Upper lobe of right lung (tissue), 1 donor: ENCODE results near the gene JUND. TPM values are rescaled to one million over a fixed set of nuclear protein-coding genes. Genes with fewer than 3 reads are reported as not detected.

Experiments
- ATAC-seq: fragments of 200-7000 bp; cut with Tn5 transposase; one replicate; pipeline ENCODE4 v1.9.1; 2020; ENCODE audit warnings: mild to moderate bottlenecking, moderate library complexity
- DNase-seq: peaks from one replicate; pipeline ENCODE4 v3.0.0-alpha.2; 2020
- H3K27ac ChIP-seq: fragments of 200-600 bp; one replicate; pipeline ENCODE4 v1.8.0; 2022
- H3K27me3 ChIP-seq: fragments of 200-600 bp; one replicate; pipeline ENCODE4 v1.8.0; 2022; ENCODE audit warnings: mild to moderate bottlenecking
- H3K36me3 ChIP-seq: fragments of 200-600 bp; one replicate; pipeline ENCODE4 v1.8.0; 2022
- H3K4me1 ChIP-seq: fragments of 200-600 bp; one replicate; pipeline ENCODE4 v1.8.0; 2022
- H3K4me3 ChIP-seq: fragments of 200-600 bp; one replicate; pipeline ENCODE4 v1.8.0; 2022; ENCODE audit warnings: mild to moderate bottlenecking
- H3K9me3 ChIP-seq: fragments of 200-600 bp; one replicate; pipeline ENCODE4 v1.8.0; 2022
- intact Hi-C: fragments of 100-400 bp; cut with DNase I; formaldehyde crosslinking; loops from one replicate; pipeline ENCODE4 v1.11.0; 2022
- total RNA-seq: library from RNA; stranded (reverse); fragmentation: NEBNext Ultra II Directional; extraction: Animal tissue kit (Norgen Biotek cat#: 25700); gene quantifications from one replicate; pipeline ENCODE4 v1.2.1, GENCODE V29; 2021
- TF ChIP-seq, protein P1 (sequence below): fragments of 200-600 bp; IDR thresholded peaks from one replicate; pipeline ENCODE4 v1.8.0; 2022; ENCODE audit warnings: antibody characterized with exemption
- donor health status: DM: no; HTN: yes; CAD: no; lungs with severe emphysema.

JUND gene
- total RNA-seq, 1 donor from 2014 or later: 204 TPM

DNA sequence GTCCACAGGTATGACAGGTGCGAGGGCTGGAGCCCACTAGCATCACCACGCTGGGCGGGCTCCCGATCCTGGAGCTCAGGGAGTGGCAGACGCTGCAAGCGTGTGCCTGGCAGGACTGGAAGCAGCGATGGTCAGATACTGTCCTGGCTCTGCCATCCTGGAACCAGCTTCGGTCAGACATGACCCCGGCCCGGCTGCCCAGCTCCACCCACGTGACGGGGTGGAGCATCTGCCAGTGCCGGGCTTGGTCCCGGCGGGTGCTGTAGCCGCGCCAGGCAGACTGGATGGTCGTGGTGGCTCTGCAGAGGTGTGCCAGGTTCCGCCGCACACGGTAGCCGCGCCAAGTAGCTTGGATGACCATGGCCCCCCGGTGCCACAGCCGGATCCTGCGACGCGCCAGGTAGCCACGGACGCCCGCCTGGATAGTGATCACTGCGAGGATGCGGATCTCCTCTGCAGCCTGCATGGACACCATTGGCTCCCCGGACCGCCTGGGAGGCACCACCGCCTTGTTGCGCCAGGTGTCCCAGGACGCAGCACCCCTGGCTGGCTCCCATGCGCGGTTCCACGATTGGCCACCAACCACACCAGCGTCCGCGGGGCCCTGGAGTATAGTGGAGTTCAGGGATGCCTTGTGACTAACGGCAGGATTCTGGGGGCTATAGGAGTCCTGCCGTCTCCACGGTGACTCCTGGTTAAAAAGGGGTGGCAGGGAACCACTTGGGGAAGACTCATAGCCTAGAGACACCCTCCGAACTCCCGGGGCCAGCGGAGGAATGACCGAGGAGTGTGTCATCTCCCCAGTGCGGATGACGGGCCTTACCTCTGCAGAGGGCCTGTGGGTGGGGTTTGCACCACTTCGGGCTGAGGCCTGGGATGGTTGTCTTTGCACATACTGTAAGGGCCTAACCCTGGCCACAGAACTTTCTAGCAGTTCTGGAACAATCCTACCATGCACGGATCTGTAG lies 23.6 kb downstream of the JUND start:
- DNase-seq (no peak), ATAC-seq (no peak)
- intact Hi-C loops: loop anchor here (10.0 kb wide), 1 partner anchor 53 kb away; the partner anchor contains the start of gene RAB3A
- Histone ChIP-seq H3K4me1 (no peaks in the 10 kb centered on the region), H3K9me3 (no peaks in the 10 kb centered on the region), H3K36me3 (no peaks in the 10 kb centered on the region), H3K4me3 (no peak overlapping the region), H3K27ac (no peak overlapping the region), H3K27me3 (no peaks in the 10 kb centered on the region)
- TF ChIP-seq, protein P1, sequence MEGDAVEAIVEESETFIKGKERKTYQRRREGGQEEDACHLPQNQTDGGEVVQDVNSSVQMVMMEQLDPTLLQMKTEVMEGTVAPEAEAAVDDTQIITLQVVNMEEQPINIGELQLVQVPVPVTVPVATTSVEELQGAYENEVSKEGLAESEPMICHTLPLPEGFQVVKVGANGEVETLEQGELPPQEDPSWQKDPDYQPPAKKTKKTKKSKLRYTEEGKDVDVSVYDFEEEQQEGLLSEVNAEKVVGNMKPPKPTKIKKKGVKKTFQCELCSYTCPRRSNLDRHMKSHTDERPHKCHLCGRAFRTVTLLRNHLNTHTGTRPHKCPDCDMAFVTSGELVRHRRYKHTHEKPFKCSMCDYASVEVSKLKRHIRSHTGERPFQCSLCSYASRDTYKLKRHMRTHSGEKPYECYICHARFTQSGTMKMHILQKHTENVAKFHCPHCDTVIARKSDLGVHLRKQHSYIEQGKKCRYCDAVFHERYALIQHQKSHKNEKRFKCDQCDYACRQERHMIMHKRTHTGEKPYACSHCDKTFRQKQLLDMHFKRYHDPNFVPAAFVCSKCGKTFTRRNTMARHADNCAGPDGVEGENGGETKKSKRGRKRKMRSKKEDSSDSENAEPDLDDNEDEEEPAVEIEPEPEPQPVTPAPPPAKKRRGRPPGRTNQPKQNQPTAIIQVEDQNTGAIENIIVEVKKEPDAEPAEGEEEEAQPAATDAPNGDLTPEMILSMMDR: no peak

DNA sequence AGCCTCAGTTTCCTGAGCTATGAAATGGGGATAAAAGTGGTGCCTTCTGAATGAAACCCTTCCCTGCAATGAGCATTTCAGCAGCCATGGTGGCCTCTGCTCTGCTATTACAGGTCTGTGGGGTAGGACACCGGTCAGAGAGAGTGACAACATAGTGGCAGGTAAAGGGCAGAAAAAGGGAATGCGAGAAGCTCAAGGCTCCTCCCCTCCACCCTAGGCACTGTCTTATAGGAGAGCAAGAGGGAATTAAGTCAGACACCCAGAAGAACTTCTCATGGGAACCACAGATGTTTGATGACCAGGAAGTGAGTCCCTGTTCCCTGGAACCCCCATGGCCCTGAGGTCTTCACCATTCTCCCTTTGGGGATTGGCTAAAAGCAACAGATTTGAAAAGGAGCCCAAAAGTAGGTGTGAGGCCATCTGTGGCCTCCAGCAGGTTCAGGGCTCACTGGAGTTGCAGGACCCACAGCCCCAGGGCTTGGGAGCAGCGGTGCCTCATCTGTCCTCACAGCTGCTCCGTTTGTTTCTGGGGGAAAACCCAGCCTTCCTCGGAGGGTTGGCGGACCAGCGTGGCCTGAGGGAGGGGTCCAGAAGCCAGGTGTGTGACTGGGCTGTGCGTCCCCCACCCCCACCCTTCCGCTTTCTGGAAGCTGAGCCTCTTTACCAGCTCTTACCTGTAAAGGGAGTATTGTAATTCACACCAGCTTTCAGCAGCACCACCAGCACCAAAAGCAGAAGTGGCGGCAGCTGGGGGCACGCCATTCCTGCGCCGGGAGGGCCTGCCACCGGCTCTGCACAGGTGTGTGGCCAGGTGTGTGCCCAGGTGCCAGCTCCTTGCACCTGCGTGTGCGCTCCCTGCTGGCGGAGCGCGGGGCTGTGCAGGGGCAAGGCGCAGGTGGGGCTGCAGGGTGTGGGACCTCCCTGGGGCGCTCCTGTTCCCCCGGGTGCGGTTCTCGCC lies 26.6 kb downstream of the JUND start:
- no peak overlapping the region for H3K4me3 ChIP-seq
- no peak overlapping the region for H3K27ac ChIP-seq
- H3K9me3 ChIP-seq: no peaks in the 10 kb centered on the region
- H3K4me1 ChIP-seq: no peaks in the 10 kb centered on the region
- no peaks in the 10 kb centered on the region for H3K27me3 ChIP-seq
- DNase-seq (no peak), ATAC-seq (peak; percentile 58)
- TF ChIP-seq, protein P1: peak; percentile 26
- intact Hi-C loops: loop anchor here (10.0 kb wide), 1 partner anchor 50 kb away; the partner anchor contains the start of gene RAB3A
- H3K36me3 ChIP-seq: no peaks in the 10 kb centered on the region

DNA sequence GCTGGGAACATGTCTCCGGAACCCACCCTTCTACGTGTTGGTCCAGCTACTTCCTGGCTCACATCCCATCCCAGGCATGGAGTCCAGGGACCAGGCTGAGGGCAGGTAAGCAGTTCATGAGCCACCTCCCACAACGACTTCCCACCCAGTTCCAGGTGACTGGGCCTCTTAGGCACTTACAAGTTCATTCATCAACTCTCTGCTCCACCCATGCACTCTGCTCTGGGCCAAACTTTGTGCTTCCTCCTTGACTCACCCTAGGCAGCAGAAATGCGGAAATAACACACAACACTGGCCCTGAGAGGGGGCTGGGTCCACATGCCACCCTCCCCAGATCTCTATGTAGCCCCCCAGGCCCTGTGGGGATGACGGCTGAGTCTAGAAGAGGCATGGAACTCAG lies 27.7 kb downstream of the JUND start:
- no peak overlapping the region for H3K27ac ChIP-seq
- no peaks in the 10 kb centered on the region for H3K9me3 ChIP-seq
- no peaks in the 10 kb centered on the region for H3K36me3 ChIP-seq
- H3K4me3 ChIP-seq: no peak overlapping the region
- ATAC-seq (peak; percentile 73), DNase-seq (no peak)
- intact Hi-C loops: loop anchor here (10.0 kb wide), 1 partner anchor 49 kb away; the partner anchor contains the start of gene RAB3A
- TF ChIP-seq, protein P1: no peak
- H3K4me1 ChIP-seq: no peaks in the 10 kb centered on the region
- H3K27me3 ChIP-seq: no peaks in the 10 kb centered on the region

DNA sequence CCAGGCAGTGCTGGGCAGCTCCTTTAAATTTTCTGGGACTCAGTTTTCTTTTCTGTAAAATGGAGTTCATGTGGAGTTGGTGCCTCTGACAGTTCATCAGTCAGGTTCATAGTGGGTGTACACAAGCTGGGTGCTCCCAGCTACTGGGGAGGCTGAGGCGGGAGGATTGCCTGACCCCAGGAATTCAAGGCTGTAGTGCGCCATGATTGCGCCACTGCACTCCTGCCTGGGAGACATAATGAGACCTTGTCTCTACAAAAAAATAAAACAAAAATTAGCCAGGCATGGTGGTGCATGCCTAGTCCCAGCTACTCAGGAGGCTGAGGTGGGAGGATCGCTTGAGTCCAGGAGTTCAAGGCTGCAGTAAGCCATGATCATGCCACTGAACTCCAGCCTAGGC lies 28.3 kb downstream of the JUND start:
- intact Hi-C loops: loop anchor here (10.0 kb wide), 1 partner anchor 48 kb away; the partner anchor contains the start of gene RAB3A
- no peak overlapping the region for H3K4me3 ChIP-seq
- no peaks in the 10 kb centered on the region for H3K27me3 ChIP-seq
- no peaks in the 10 kb centered on the region for H3K36me3 ChIP-seq
- H3K27ac ChIP-seq: no peak overlapping the region
- no peaks in the 10 kb centered on the region for H3K9me3 ChIP-seq
- no peaks in the 10 kb centered on the region for H3K4me1 ChIP-seq
- no peak for DNase-seq
- TF ChIP-seq, protein P1: no peak
- no peak for ATAC-seq

DNA sequence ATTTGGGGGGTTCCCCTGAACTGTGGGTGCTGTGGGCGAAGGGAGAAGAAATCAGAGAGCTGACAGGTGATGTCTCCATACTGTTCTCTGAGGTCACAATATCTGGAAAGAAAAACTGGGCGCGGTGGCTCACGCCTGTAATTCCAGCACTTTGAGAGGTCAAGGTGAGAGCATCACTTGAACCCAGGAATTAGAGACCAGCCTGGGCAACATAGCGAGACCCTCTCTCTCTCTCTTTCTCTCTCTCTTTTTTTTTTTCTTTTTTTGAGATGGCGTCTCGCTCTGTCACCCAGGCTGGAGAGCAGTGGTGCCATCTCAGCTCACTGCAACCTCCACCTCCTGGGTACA lies 29.1 kb downstream of the JUND start:
- ATAC-seq (no peak), DNase-seq (no peak)
- intact Hi-C loops: loop anchor here (10.0 kb wide), 1 partner anchor 48 kb away; the partner anchor contains the start of gene RAB3A
- no peaks in the 10 kb centered on the region for H3K27me3 ChIP-seq
- TF ChIP-seq, protein P1: no peak
- no peak overlapping the region for H3K27ac ChIP-seq
- no peaks in the 10 kb centered on the region for H3K9me3 ChIP-seq
- no peak overlapping the region for H3K4me3 ChIP-seq
- no peaks in the 10 kb centered on the region for H3K36me3 ChIP-seq
- no peaks in the 10 kb centered on the region for H3K4me1 ChIP-seq
